Measurements from ENCODE around the gene PFN3. TPM values are rescaled to one million over a fixed set of nuclear protein-coding genes. Genes with fewer than 3 reads are reported as not detected.

The PFN3 gene
- total RNA-seq, 2 donors from 2014 or later: not detected

GRCh38 chr5:177433658-177434217 lies 33.3 kb upstream of the PFN3 start:
- Histone ChIP-seq H3K4me3 (no peak overlapping the region), H3K36me3 (peaks cover 64% of the 10 kb centered on the region), H3K9me3 (no peaks in the 10 kb centered on the region), H3K4me1 (peaks cover 0 to 11% of the 10 kb centered on the region in 2 donors), H3K27ac (no peak overlapping the region), H3K27me3 (no peaks in the 10 kb centered on the region)
- DNase-seq (ENCODE audit: low spot score): no peak
- no peak for TF ChIP-seq CTCF (IDR thresholded peaks at IDR 0.05)

GRCh38 chr5:177432839-177433657 lies 32.6 kb upstream of the PFN3 start:
- Histone ChIP-seq H3K27me3 (no peaks in the 10 kb centered on the region), H3K27ac (peak overlapping the region in 1 of 2 donors; percentile 15), H3K36me3 (peaks cover 60% of the 10 kb centered on the region), H3K4me3 (no peak overlapping the region), H3K9me3 (no peaks in the 10 kb centered on the region), H3K4me1 (peaks cover 0 to 18% of the 10 kb centered on the region in 2 donors)
- TF ChIP-seq CTCF (IDR thresholded peaks at IDR 0.05): no peak
- DNase-seq (ENCODE audit: low spot score): no peak

GRCh38 chr5:177432143-177432838 lies 31.8 kb upstream of the PFN3 start:
- H3K4me1 ChIP-seq: peaks cover 0 to 25% of the 10 kb centered on the region in 2 donors
- no peaks in the 10 kb centered on the region for H3K9me3 ChIP-seq
- peak overlapping the region in 1 of 2 donors; percentile 35 for H3K27ac ChIP-seq
- DNase-seq (ENCODE audit: low spot score): no peak
- no peak for TF ChIP-seq CTCF (IDR thresholded peaks at IDR 0.05)
- H3K27me3 ChIP-seq: no peaks in the 10 kb centered on the region
- H3K4me3 ChIP-seq: no peak overlapping the region
- peaks cover 52% of the 10 kb centered on the region for H3K36me3 ChIP-seq

- Histone ChIP-seq H3K27ac (peak overlapping the region in 1 of 2 donors; percentile 35), H3K9me3 (no peaks in the 10 kb centered on the region), H3K36me3 (peaks cover 47% of the 10 kb centered on the region), H3K4me3 (no peak overlapping the region), H3K4me1 (peaks cover 0 to 30% of the 10 kb centered on the region in 2 donors), H3K27me3 (no peaks in the 10 kb centered on the region)
- no peak for TF ChIP-seq CTCF (IDR thresholded peaks at IDR 0.05)
- no peak for DNase-seq (ENCODE audit: low spot score)
Observed at GRCh38 chr5:177431317-177432142, 31.1 kb upstream of the PFN3 start.

GRCh38 chr5:177430972-177431316 lies 30.5 kb upstream of the PFN3 start:
- no peaks in the 10 kb centered on the region for H3K9me3 ChIP-seq
- DNase-seq (ENCODE audit: low spot score): no peak
- H3K4me3 ChIP-seq: no peak overlapping the region
- H3K27ac ChIP-seq: peak overlapping the region in 1 of 2 donors; percentile 16
- no peak for TF ChIP-seq CTCF (IDR thresholded peaks at IDR 0.05)
- H3K36me3 ChIP-seq: peaks cover 41% of the 10 kb centered on the region
- H3K27me3 ChIP-seq: no peaks in the 10 kb centered on the region
- H3K4me1 ChIP-seq: peaks cover 0 to 30% of the 10 kb centered on the region in 2 donors
